Ishikawa (cell line): ENCODE measurements around the gene PCSK1.

Experiments
- CEBPB ChIP-seq: IDR thresholded peaks from 2 replicates; pipeline ENCODE4 v1.6.1; 2012
- EGR1 ChIP-seq: IDR thresholded peaks from 2 replicates; pipeline ENCODE4 v1.6.1; 2012
- EP300 ChIP-seq: IDR thresholded peaks from 2 replicates; pipeline ENCODE4 v1.6.1; 2012; ENCODE audit warnings: borderline replicate concordance
- FOXM1 ChIP-seq: IDR thresholded peaks from 2 replicates; pipeline ENCODE4 v1.6.1; 2012; ENCODE audit warnings: low read depth, borderline replicate concordance
- NFIC ChIP-seq: IDR thresholded peaks from 2 replicates; pipeline ENCODE4 v1.6.1; 2012
- RAD21 ChIP-seq: IDR thresholded peaks from 2 replicates; pipeline ENCODE4 v1.6.1; 2012; ENCODE audit warnings: low read depth
- TEAD4 ChIP-seq: IDR thresholded peaks from 2 replicates; pipeline ENCODE4 v1.6.1; 2012
- USF1 ChIP-seq: IDR thresholded peaks from 2 replicates; pipeline ENCODE4 v1.6.1; 2012
- YY1 ChIP-seq: IDR thresholded peaks from 2 replicates; pipeline ENCODE4 v1.6.1; 2012; ENCODE audit warnings: low read depth
- TF ChIP-seq, protein P1 (sequence below): IDR thresholded peaks from 2 replicates; pipeline ENCODE4 v1.6.1; 2012

DNA sequence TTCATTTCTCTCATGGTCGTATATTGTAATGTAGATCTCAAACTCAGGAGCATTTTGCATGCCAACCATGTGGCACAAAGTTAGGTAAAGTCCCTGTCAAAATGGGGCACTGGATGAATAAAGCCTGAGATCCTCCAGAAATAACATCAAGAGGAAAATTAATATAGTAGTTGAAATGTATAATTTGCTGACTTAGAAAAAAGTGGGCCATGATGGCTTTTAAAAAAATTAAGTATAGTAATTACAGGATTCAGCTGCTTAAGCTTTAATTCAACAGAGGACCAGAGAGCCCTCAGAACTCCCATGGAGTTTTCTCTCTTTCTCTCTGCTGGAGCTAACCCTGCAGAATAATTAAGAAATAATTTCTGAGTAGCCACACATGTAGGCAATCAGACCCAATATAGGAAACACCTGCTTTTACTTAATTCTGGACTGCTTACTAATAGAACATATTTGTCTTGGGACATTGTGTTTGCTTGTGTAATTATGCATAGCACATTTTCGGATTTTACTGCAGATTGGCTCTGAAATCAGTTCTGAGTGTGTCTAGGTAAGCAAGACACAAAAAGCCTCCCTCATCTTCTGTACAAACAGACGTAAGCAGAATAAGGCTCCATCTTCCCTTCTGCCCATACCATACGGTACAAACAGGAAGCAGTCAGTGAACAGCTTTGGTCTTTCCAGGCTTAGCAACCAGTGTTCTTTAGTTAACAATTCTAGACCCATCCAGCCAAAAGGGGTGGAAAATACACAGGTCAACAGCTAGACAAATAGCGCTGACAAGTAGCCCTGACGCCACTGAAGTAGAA lies 26.5 kb upstream of the PCSK1 start:
- TF ChIP-seq EGR1 (no peak), EP300 (no peak), CEBPB (no peak), RAD21 (no peak), USF1 (no peak), FOXM1 (no peak), NFIC (no peak), TEAD4 (no peak), YY1 (no peak)
- TF ChIP-seq, protein P1, sequence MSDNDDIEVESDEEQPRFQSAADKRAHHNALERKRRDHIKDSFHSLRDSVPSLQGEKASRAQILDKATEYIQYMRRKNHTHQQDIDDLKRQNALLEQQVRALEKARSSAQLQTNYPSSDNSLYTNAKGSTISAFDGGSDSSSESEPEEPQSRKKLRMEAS = no peak
